EH (cell line): ENCODE results near the gene CCM2.
"Not testable (repeated sequence)": the region's sequence is repeated elsewhere in the genome, so short reads cannot be mapped to it uniquely, and the experiment has no call there.

Source experiments
- DNase-seq: peaks from one replicate; pipeline ENCODE4 v3.0.0-alpha.2; 2015; ENCODE audit warnings: low read depth

CCM2 gene

GRCh38 chr7:44981035-44981706, 18.8 kb upstream of the CCM2 start:
- DNase-seq, result no peak

DNA sequence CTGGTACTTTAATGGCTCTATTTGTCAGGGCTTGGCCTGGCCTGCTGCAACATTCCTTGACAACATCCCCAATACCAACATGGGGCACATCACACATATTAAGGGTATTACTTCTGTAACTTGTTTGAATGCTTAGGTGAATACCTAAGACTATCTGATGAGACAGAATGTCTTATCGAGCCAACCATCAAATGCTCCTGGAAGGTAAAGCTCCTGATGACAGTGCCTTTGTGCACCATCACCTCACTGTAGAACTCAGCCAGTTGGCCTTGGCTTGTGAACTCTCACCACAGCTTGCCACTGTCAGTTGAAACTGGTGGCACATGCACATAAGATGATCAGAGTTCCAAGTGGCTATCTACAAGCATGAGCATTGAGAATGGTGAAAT, 17.5 kb upstream of the CCM2 start:
- no peak for DNase-seq

DNA sequence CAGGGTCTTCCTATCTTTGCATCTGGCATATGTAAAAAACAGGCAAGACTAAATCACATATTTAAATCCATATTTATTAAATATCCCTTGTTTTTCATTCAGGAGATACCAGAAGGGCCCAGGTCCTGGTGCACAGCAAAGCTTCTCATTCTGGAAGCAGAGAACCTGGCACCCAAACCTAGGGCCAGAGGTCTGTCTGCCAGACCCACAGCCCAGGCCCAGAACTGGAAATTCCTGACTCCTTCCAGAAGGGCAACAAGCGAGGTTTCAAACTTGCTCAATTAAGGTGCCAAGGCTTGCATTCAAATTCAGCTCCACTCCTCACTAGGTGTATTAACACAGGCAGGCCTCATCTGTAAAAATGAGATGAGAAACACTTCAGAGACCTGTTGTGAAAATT, 17.0 kb upstream of the CCM2 start:
- no peak for DNase-seq

DNA sequence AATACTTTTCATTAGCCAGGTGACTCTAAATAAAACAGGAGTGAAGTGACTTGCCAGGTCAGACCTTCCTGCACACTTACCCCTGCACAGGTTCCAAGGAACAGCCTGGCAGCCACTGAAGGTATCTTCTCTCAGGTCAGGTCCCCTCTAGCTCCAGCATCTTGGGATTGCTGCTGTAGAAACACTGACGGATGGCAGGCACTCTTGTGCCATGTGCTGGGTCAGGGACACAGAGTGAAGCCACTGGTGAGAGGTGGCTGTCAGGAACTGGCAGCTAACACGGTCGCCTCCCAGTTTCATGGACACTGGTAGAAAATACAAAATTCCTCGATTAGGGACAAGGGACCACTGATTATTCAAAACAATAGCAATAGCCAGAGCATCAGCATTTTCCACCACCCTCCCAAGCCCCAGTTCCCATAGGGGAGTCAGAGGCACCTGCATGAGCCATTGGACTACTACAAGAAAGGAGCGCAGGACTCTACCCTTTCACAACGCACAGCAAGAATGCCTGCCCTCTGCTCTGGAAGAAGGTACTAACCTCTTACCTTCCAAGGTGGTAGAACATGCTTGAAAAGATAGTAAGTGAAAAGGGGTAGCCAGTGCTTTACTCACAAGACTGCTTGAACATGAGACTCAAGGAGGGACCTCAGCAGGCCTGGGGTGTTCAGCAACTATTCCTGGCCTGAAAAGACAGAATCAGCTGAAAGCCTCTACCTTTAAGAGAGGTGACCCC, 16.1 kb upstream of the CCM2 start:
- no peak for DNase-seq

- DNase-seq, result no peak
These were observed 15.6 kb upstream of the CCM2 start for GRCh38 chr7:44984478-44984758.

DNA sequence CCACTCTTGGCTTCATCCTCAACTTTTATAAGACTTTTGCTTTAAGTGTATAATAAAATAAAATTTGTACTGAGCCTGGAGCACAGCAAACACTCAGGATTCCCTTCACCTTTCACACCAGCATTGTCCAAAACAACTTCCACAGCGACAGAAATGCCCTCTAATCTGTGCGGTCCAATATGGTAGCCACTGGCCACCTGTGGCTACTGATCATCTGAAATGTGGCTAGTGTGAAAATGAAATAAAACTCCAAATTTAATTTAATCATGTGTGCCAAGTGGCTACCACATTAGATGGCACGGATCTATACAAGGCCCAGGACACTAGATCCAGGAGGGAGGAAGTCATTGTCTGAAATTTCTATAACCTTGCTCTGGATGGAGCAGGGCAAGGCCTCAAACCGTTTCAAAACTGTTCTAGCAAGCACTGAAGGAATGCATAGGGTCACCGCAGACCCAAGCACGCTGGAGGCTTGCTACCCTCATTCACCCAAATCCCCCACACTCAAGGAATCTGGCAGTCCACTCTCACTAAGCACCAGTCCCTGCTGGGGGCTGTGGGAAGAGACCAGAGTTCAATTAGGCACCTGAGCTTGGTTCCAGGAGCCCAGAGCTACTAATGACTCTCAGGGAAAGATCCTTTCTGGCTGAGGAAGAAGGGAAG, 14.8 kb upstream of the CCM2 start:
- DNase-seq, result no peak

DNA sequence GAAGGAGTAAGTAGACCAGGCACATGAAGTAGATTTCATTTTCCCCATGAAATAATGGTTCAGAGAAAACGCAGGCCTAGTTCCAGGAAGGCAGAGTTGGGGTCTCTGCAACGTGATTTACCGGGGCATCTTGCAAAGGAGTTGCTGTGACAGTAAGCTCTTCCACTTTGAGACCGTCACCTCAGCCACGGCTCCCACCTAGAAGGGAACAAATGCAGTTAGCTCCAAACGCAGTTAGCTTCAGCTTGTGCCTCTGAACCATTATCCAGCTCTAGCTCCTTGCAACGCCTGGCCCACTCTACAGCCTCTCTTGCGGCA, 14.1 kb upstream of the CCM2 start:
- DNase-seq, result no peak

DNA sequence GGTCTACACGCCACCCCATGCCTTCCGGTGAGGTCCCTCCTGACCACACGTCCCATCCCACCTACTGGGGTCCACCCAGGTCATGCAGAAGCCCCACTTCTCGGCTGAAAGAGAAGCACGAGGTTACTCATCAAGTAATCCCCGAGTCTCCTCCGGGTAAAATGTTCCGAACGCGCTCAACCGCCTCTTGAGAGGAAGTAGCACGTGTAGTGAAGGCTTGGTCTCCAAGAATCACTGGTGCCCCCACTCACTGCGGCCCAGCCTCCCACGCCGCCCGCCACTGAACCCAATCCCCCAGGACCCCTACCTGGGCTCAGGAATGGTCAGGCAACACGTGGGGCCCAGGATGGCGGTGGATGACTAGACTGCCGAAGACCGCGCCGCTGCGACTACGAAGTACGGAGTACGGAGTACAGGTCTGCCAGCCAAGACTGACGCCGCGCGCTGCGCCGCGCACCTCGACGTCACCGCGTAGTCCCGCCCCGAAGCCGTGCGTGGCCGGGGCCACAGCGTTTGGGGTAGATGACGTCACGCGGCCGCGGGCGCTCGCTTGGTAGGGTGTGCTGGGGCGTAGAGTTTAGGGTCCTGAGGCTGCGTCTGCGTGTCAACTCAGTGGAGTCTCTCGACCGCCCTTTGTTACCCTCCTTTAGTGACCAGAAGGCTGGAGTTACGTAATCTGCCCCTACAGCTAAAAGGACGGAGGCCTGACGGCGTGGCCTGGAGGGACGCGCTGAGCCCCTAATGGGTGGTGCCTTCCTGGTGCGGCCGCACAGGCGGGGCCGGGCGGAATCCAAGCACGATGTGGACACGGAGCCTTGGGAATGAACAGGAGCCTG, 13.6 kb upstream of the CCM2 start:
- peak; percentile 92 for DNase-seq

- DNase-seq, result no peak
These were observed 12.5 kb upstream of the CCM2 start for GRCh38 chr7:44987457-44987856.

DNA sequence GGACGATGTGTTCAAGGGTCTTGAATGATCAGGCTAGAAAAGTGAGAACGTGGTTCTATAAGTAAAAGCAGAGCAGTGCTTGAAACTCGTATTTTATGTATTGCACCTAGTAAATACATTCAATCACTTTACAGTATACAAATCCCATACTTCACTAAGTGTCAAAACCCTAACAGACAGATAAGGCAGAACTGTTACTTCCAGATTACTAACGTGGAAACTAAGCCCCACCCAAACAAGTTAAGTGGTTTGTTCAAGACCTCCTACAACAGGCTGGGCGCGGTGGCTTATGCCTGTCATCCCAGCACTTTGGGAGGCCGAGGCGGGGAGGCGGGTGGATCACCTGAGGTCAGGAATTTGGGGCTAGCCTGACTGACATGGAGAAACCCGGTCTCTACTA, 12.0 kb upstream of the CCM2 start:
- DNase-seq, result no peak

GRCh38 chr7:44988701-44989100, 11.3 kb upstream of the CCM2 start:
- no peak for DNase-seq

GRCh38 chr7:44989132-44989531, 10.9 kb upstream of the CCM2 start:
- DNase-seq, result no peak

DNA sequence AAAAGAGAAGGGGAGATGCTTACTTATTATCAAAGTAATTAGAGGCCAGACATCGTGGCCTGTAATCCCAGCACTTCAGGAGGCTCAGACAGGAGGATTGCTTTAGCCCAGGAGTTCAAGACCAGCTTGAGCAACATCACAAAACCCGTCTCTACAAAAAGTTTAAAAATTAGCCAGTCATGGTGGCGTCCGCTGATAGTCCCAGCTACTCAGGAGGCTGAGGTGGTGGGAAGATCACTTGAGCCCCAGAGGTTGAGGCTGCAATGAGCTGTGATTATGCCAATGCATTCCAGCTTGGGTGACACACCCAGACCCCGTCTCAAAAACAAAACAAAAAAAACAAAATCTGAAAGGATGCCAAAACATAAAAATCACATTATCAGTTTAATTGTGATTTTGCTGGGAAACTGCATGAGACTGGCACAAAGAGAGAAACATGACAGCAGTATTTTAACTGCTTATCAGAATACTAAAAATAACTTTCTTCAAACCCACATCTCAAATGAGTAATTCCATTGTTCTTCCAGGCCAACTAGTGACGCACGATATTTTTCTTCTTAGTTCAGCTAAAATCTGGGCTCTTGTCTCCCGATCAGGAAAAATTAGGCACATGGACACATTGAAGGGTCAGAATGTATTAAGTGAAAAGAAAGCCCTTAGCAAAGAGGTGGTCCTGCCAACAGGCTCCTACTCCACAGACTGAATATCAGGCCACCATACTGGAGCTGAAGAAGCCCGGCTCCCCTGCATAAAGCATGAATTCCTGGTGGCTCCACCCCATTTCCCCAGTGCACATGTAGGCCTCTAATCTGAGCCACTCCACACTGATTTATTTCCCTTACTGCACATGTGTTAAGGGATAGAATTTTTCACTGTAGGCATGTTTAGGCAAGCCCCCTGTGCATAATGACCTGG, 9.6 kb upstream of the CCM2 start:
- peak; percentile 46 for DNase-seq

DNA sequence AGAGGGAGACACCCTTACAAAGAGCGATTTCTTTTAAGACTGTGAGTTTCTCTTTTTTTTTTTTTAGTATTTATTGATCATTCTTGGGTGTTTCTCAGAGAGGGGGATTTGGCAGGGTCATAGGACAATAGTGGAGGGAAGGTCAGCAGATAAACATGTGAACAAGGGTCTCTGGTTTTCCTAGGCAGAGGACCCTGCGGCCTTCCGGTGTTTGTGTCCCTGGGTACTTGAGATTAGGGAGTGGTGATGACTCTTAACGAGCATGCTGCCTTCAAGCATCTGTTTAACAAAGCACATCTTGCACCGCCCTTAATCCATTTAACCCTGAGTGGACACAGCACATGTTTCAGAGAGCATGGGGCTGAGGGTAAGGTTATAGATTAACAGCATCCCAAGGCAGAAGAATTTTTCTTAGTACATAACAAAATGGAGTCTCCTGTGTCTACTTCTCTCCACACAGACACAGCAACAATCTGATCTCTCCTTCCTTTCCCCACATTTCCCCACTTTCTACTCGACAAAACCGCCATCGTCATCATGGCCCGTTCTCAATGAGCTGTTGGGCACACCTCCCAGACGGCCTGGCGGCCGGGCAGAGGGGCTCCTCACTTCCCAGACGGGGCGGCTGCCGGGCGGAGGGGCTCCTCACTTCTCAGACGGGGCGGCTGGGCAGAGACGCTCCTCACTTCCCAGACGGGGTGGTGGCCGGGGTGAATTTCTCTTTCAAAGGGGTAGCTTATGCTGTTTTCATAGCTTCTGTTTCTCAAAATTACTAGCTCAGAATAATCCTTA, 7.8 kb upstream of the CCM2 start:
- not testable (repeated sequence) for DNase-seq

DNA sequence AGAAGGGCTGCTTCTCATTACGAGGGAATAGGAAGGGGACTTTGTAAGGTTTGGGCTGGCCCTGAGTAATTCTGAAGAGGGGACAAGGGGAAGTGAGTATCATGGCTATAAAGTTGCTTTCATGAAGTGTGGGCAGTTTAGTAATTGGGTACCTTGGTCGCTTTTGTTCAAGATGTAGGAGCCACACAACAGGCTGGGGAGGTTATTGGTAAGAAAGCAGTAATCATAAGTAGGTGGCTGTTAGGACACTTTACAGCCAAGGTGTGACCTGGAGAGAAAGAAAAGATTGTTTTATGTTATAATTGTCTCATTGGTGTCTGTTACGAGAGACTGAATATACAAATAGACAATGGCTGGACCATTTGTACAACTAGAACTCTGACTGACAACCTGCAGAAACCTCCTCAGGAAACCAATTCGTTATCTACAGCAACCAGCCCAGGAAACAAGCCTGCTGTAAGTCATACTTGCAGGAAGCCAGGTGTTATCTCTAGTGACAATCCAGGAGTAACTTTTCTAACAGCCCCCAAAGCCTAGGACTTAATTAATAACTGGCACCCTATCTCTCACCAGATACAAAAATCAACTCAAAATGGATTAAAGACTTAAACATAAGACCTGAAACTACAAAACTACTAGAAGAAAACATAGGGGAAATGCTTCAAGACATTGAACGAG, 5.0 kb upstream of the CCM2 start:
- no peak for DNase-seq

- DNase-seq, result no peak
These were observed 4.2 kb upstream of the CCM2 start for GRCh38 chr7:44995555-44996493.

- no peak for DNase-seq
These were observed 1.7 kb upstream of the CCM2 start for GRCh38 chr7:44998153-44998871.

- peak; percentile 99 for DNase-seq
These were observed 532 bp upstream of the CCM2 start for GRCh38 chr7:44999245-45000092.
